ENCODE results near the gene COPE. TPM values are rescaled to one million over a fixed set of nuclear protein-coding genes. Genes with fewer than 3 reads are reported as not detected.
A peak's percentile ranks its signal among the peaks of the same experiment; 100 is the strongest.

COPE gene
- total RNA-seq, 4 donors from 2014 or later = 121 to 195 (median 152) TPM

DNA sequence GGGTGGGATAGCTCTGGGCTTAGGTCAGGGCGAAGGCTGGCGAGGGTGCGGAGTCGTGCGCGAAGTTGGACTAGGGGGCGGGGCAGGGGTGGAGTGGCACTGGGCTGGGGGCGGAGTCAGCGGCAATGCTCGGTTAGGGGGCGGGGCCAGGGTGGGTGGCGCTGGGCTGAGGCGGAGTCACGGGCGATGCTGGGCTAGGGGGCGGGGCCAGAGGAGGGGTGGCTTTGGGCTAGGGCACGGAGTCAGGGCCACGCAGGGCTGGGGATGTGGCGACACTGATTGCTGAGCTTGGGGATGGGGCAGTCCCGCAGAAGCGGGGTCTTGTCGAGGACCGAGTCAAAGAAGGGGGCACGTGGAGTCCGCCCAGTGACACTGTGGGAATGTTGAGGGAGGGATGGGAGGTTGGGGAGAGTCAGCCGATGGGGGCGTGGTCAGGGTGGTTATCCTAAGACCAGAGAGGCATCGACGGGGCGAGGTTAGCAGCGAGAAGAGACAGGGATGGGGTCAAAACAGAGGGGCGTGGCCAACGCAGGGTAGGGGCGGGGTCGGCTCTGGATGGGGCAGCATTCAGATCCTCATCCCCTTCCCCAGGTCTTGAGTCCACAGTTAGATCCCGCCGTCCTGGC, 13.1 kb upstream of the COPE start:
- peak overlapping the region in 1 of 4 donors; percentile 51 for H3K27ac ChIP-seq
- no peaks in the 10 kb centered on the region for H3K27me3 ChIP-seq
- peak overlapping the region in 1 of 2 donors; percentile 24 for H3K4me3 ChIP-seq
- peaks cover 0 to 74% of the 10 kb centered on the region in 2 donors for H3K36me3 ChIP-seq
- TF ChIP-seq POLR2AphosphoS5 (IDR thresholded peaks at IDR 0.05) (no peak), EP300 (IDR thresholded peaks at IDR 0.05) (no peak), POLR2A (IDR thresholded peaks at IDR 0.05) (no peak)
- TF ChIP-seq, protein P1, sequence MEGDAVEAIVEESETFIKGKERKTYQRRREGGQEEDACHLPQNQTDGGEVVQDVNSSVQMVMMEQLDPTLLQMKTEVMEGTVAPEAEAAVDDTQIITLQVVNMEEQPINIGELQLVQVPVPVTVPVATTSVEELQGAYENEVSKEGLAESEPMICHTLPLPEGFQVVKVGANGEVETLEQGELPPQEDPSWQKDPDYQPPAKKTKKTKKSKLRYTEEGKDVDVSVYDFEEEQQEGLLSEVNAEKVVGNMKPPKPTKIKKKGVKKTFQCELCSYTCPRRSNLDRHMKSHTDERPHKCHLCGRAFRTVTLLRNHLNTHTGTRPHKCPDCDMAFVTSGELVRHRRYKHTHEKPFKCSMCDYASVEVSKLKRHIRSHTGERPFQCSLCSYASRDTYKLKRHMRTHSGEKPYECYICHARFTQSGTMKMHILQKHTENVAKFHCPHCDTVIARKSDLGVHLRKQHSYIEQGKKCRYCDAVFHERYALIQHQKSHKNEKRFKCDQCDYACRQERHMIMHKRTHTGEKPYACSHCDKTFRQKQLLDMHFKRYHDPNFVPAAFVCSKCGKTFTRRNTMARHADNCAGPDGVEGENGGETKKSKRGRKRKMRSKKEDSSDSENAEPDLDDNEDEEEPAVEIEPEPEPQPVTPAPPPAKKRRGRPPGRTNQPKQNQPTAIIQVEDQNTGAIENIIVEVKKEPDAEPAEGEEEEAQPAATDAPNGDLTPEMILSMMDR (IDR thresholded peaks at IDR 0.05) = no peak
- no peaks in the 10 kb centered on the region for H3K9me3 ChIP-seq
- peak; percentile 79 for ATAC-seq
- H3K4me1 ChIP-seq = peaks cover 0 to 12% (median 0%) of the 10 kb centered on the region in 3 donors
- WGBS, 2 donors (ENCODE audit: low coverage in 1 of 2) = 14 to 28% methylated on average over 17 to 20 of the region's 37 CpGs

DNA sequence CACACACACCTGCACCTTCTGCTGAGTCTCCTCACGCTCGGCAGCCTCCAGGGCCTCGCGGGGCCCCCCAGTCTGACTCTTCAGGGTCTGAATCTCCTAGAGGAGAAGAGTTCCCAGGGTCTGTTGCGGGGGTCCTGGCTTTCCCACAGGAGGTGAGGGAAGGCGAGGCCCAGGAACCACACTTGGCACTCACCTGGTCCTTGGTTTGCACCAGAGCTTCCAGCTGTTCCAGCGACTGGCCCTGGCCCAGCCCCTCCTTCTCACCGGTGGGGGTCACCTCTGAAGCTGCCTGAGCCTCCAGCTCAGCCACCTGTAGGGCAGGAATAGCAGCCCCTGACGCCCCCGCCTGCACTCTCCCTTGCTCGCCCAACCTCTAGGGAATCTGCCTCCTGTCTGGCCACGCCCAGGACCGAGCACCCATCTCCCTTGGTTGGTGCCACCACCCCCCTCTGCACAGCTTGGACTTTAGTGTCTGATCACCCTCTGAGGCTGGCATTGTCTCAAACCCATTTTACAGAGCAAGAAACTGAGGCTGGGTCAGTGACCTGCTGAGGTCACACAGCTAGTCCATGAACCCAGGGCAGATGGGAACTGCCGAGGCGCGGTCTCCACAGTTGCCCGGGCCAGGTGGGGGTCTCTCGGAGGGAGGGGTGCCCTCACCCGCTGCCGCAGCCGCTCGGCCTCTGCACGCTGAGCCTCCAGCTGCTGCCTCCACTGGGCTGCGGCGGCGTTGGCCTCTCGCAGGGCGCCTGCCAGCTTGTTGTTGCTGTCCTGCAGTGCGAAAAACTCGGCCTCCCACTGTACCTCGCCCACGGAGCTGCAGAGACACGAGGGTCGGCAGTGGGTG, 12.4 kb upstream of the COPE start:
- Histone ChIP-seq H3K27ac (peak overlapping the region in 1 of 4 donors; percentile 49), H3K4me3 (peak overlapping the region in 1 of 2 donors; percentile 24), H3K27me3 (no peaks in the 10 kb centered on the region), H3K4me1 (peaks cover 0 to 12% (median 0%) of the 10 kb centered on the region in 3 donors), H3K36me3 (peaks cover 0 to 75% of the 10 kb centered on the region in 2 donors), H3K9me3 (no peaks in the 10 kb centered on the region)
- TF ChIP-seq POLR2AphosphoS5 (IDR thresholded peaks at IDR 0.05) = no peak
- TF ChIP-seq, protein P1 (IDR thresholded peaks at IDR 0.05) = no peak
- no peak for TF ChIP-seq POLR2A (IDR thresholded peaks at IDR 0.05)
- TF ChIP-seq EP300 (IDR thresholded peaks at IDR 0.05) = no peak
- no peak for ATAC-seq
- 92% methylated on average over 6 of the region's 34 CpGs; no CpG with 5 or more reads in 1 of the 2 donors for WGBS, 2 donors (ENCODE audit: low coverage in 1 of 2)

DNA sequence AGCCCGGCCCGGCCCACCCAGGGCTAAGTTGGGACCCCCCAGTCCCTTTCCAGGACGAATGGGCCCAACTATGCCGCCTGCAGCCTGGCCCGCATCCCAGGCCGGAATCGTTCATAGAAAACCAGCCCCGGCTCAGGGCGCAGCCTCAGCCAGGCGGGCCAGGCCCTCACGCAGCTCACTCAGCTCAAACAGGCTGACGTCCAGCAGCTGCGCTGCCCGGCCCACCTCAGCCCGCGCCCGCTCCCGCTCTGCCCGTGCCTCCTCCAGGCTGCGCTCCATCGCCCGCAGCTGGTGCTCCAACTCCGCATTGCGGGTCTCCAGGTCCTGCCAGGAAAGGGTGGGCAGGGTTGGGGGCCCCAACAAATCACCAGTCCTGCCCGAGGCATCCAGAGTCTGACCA, 10.1 kb upstream of the COPE start:
- TF ChIP-seq, protein P1 (IDR thresholded peaks at IDR 0.05) = no peak
- TF ChIP-seq EP300 (IDR thresholded peaks at IDR 0.05) (no peak), POLR2A (IDR thresholded peaks at IDR 0.05) (no peak), POLR2AphosphoS5 (IDR thresholded peaks at IDR 0.05) (no peak)
- Histone ChIP-seq H3K4me3 (no peak overlapping the region), H3K27ac (no peak overlapping the region), H3K4me1 (peaks cover 0 to 12% (median 0%) of the 10 kb centered on the region in 3 donors), H3K36me3 (peaks cover 0 to 83% of the 10 kb centered on the region in 2 donors), H3K9me3 (no peaks in the 10 kb centered on the region), H3K27me3 (no peaks in the 10 kb centered on the region)
- 70 to 80% methylated on average over 2 to 4 of the region's 25 CpGs for WGBS, 2 donors (ENCODE audit: low coverage in 1 of 2)
- no peak for ATAC-seq

DNA sequence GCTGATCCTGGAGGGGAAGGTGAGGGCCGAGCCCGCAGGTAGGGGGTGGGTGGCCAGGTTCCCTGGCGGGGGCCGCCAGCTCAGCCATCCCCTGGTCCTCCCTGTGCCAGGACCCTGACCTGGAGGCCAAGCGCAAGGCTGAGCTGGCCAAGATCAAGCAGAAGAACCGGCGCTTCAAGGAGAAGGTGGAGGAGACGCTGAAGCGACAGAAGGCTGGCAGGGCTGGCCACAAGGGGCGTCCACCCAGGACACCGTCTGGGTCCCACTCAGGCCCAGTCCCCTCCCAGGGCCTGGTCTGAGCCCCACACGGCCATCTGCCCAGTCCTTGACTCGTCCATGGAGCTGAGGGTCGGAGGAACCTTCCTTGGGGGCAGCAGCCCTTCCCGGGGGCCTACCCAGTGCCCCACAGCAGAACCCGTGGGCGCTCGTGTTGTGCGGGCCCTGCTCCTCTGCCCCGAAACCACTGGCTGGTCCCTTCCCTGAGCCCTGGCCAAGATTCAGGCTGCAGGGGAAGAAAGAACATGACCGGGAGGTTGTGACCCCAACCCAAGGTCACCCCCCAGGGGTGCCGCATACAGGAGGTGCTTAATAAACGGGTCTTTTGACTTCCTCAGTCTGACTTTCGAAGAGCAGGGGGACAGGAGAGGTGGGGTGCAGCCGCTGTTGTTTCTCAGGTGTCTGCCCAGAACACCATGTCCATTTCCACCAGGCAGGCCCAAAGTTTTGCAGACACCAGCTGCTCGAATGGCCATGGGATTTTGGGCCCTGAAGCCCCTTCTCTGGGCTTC, 9.0 kb upstream of the COPE start:
- no peak for ATAC-seq
- Histone ChIP-seq H3K27ac (no peak overlapping the region), H3K36me3 (peaks cover 0 to 85% of the 10 kb centered on the region in 2 donors), H3K4me3 (no peak overlapping the region), H3K4me1 (peaks cover 0 to 12% (median 0%) of the 10 kb centered on the region in 3 donors), H3K9me3 (no peaks in the 10 kb centered on the region), H3K27me3 (no peaks in the 10 kb centered on the region)
- no CpG with 5 or more reads among the region's 26 CpGs for WGBS, 2 donors (ENCODE audit: low coverage in 1 of 2)
- TF ChIP-seq POLR2A (IDR thresholded peaks at IDR 0.05) (no peak), EP300 (IDR thresholded peaks at IDR 0.05) (no peak), POLR2AphosphoS5 (IDR thresholded peaks at IDR 0.05) (no peak)
- TF ChIP-seq, protein P1 (IDR thresholded peaks at IDR 0.05) = no peak

Measured in gastroesophageal sphincter (tissue), 4 donors.